CD4-positive, alpha-beta T cell treated with Interleukin-1 beta for 1 hour (primary cell): Measurements from ENCODE around the gene MEIG1.
"Not testable (repeated sequence)": the region's sequence is repeated elsewhere in the genome, so short reads cannot be mapped to it uniquely, and the experiment has no call there.

Source experiments
- DNase-seq, 2 donors: peaks; one replicate each; pipeline ENCODE4 v3.0.0-alpha.2; 2020 to 2022

Gene MEIG1, protein sequence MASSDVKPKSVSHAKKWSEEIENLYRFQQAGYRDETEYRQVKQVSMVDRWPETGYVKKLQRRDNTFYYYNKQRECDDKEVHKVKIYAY

GRCh38 chr10:14959221-14960057 is at the start of gene MEIG1:
MEIG1 (plus strand) TSS chr10:14959388; CDS start chr10:14966469, 7,081 bp downstream.
- DNase-seq, result peak; percentile 89 to 91

DNA sequence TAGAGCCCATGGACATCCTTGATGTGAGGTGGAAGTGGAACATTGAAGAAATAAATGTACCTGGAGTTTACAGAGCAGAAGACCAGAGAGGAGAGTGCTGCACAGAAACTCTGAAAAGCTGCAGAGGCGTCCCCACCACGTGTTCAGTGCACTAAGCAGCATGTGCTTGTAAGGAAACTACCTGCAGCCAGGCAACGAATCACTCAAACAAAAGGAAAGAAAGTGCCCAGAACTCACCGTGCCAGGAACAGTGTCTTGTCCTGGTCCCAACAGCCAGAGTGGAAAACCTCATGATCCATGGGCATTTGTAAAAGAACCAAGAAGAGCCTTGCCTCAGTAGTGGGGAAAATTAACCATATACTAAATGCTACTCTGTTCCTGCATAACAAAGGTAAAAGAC is 48.2 kb upstream of the MEIG1 start:
- no peak for DNase-seq

DNA sequence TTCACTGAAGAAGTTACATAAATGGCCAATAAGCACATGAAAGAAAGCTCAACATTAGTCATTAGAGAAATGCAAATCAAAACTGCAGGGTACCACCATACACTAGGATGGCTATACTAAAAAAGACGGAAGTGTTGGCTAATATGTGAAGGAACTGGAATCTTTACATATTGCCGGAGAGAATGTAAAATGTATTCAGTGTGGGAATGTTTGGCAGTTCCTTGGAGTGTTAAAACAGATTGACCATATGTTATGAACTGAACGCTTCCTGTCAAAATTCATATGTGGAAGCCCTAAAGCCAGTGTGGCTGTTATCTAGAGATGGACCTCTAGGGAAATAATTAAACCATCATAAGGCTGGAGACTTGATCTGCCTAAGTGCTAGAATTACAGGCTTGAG is 47.4 kb upstream of the MEIG1 start:
- DNase-seq, result no peak

DNA sequence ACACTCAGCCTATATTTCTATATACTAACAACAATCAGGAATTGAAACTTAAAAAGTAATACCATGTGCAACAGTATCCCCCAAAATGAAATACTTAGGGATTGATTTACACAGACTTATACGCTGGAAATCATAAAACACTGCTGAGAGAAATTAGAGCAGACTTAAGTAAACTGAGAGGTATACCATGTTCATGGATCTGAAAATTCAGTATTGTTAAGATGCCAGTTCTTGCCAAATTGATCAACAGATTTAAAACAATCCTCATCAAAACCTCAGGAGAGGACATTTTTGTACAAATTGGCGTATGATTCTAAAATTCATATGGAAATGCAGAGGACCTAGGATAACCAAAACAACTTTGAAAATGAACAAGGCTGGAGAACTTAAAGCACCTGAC is 42.6 kb upstream of the MEIG1 start:
- no peak for DNase-seq

DNA sequence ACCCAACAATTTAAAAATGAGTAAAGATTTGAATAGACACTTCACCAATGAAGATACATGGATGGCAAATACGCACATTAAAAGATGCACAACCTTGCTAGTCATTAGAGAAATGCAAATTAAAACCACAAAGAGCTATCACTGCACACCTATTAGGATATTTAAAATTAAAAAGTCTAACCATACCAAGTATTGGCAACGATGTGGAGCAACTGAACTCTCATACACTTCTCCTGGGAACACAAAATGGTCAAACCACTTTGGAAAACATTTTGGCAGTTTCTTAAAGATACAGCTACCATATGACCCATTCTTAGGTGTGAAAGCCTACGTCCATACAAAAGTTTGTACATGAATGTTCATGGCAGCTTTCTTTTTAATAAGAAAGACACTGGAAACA is 41.4 kb upstream of the MEIG1 start:
- no peak for DNase-seq

DNA sequence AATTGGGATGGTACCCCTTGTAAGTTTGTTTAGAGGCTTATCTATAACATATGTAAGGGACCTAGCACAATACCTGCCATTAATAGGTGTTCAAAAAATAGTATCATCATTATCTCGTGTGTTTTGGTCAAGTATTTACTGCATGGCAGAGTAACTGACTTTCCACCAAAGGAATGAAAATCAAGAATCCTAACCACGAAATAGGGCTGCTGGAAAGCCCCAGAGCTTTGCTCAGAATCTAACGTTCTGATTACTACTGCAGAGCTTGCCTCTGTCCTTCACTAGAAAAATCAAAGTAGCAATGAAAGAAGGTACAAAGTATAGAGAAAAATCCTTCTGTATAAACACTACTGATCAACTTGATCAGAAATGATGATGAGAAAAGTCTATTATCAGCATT is 40.2 kb upstream of the MEIG1 start:
- DNase-seq, result no peak

DNA sequence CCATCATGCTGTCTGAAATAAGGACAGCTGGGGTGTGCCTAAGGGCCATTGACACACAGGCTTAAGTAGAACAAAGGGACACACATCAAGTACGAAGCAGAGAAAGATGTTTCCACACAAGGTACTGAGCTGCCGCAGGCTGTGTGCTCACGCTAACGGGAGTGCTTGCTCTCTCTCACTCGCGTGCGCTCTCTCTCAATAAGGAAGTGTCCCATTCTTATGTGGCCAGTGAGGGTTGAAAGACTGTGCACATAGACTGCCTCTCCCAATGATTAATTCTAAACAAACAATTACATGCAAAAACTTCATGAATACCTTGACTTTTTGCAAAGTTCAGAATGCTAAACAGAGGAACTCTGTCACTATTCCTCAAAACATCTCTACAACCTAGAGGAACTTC is 35.2 kb upstream of the MEIG1 start:
- DNase-seq, result no peak

GRCh38 chr10:14925268-14925667 is 33.9 kb upstream of the MEIG1 start:
- no peak for DNase-seq

GRCh38 chr10:14926061-14926470 is 33.1 kb upstream of the MEIG1 start:
- no peak for DNase-seq

GRCh38 chr10:14926722-14927416 is 32.3 kb upstream of the MEIG1 start:
- DNase-seq, result no peak

DNA sequence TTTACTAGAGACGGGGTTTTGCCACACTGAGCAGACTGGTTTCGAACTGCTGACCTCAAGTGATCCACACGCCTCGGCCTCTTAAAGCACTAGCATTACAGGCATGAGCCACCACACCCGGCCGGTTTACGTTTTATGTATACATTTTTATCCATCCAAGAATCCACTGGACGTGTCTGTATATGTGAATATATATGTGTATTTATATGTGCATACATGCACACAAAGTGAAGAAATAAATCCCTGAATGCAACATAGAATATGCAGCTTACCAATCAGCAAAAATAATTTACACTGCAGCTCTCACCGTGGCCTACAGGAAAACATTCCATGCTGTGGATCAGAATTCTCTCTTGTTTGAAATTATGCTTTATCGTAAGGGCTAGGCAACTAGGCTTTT is 28.6 kb upstream of the MEIG1 start:
- DNase-seq, result no peak

- DNase-seq, result no peak
These were observed 22.6 kb upstream of the MEIG1 start for GRCh38 chr10:14936584-14936983.

DNA sequence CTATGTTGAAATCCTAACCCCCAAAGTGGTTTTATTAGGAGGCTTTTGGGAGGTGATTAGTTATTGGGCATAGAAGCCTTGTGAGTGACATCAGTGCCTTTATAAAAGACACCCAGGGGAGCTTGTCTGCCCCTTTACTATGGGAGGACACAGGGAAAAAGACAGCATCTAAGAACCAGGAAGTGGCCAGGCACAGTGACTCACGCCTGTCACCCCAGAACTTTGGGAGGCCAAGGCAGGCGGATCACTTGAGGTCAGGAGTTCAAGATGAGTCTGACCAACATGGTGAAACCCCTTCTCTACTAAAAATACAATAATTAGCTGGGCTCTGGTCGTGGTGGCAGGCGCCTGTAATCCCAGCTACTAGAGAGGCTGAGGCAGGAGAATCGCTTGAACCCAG is 20.2 kb upstream of the MEIG1 start:
- DNase-seq, result peak in 1 of 2 donors; percentile 58

- not testable (repeated sequence) for DNase-seq
These were observed 16.8 kb upstream of the MEIG1 start for GRCh38 chr10:14942147-14942949.

- not testable (repeated sequence) for DNase-seq
These were observed 16.2 kb upstream of the MEIG1 start for GRCh38 chr10:14942950-14943338.

DNA sequence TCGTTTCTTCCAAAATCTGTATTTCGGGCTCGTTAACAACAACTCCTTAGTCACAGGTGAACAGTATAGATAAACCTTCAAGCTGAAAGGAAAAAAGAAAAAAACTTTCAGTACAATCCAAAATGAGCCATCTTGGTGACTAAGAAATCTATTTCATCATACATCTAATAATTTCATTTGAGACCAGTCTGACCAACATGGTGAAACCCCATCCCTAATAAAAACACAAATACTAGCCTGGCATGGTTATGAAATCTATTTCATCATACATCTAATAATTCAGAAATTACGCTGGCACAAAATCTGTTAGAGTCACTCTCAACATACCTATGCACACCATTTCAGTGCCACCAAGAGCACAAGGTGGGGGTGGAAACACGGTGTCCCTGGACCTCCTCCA is 14.1 kb upstream of the MEIG1 start:
- no peak for DNase-seq

DNA sequence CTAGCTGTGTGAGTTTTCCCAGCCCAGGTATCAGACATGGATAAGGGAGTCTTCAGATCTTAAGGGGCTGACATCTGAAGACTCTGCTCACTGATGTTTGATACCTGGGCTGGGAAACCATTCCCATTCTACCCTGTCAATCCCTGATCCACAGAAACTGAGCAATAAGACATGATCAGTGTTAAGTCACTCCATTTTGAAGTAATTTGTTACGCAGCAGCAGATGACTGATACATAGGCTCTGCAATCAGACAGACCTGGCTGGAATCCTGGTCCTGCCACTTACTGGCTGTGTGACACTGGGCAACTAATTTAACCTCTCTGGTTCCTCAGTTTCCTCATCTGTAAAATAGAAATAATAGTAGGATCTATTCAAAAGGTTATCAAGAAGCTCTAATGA is 11.9 kb upstream of the MEIG1 start:
- DNase-seq, result no peak

DNA sequence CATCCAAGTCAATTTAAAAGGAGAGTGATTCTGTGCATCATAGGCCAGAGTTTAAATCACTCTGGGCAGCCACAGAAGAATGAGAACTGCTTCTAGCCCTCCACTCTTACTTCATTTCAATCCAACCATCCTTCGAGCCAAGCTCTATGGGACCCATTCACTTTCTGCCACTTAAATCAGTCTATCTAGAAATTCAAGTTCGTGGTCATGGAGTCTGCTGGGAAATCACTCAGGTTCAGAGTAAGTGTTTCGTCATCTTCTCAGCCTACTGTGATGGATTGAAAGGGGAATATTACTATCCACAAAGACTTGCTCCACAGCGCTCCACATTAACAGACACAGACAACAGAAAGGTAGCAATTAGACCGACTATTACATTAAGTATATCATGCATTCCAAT is 9.9 kb upstream of the MEIG1 start:
- no peak for DNase-seq

DNA sequence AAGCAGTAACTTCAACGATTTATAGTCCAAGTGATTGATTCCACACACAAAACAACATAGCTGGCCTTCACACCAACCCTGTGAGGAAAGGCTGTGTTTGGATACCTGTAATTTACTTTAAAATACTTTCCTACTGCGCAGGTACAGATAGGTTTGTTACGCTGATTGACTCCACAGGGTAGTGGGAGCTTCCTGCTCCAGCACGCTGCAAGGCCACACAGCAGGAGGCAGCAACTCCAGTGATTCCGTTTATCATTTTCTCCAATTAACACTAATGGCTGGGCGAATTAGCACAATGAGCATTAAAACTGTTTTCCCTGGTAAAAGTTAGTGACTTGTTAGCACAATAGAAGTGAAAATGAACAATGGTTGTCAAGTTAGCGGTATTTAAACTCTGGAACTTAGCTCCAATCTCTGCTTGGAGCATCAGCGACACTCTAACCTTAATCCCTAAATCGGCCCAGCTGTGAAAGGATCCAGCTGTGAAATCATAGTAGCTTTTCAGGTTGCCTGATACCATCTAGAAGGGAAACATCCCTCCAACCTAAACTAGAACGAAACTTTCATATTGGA is 6.3 kb upstream of the MEIG1 start:
- DNase-seq, result no peak

GRCh38 chr10:14953424-14954000 is 5.7 kb upstream of the MEIG1 start:
- DNase-seq, result peak in 1 of 2 donors; percentile 4

DNA sequence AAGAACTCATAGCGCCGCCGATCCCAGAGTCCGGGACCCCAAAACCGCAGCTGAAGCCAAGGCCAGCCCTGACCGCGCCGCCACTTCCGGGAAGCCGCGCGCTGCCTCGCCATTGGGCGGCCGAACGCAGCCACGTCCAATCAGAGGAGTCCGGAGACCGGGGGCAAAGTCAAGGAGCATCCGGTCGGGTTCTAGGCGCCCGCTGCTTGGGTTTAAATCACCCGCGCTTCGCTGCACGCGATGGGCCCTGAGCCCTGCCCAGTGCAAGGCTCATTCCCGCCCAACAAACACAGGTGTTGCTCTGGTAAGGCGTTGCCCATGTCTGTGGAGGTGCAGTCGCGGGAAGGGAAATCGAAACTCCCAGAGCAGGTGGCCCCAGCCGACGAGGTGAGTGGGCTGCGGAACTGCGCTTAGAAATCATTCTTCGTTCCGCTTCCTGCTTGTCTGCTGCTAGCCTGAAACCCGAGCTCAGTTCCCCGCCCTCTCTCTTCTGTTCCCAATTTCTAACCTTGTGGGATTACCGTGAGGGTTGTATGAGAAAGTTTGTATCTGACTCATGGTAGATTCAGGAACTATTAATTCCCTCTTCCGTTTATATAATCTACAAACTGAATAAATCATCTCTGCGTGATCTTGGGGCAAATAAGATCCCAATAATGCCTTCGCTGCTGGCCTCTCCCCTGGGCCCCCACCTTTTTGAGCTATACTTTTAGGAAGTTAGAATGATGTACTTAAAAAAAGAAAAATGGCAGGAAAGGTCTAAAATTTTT is 5.0 kb upstream of the MEIG1 start, which contains the start of gene DCLRE1C:
Gene DCLRE1C (minus strand): TSS at position 96 of the 770 bp plus-strand sequence. CDS start 86 bp downstream, at position 10.
- DNase-seq, result peak; percentile 89

DNA sequence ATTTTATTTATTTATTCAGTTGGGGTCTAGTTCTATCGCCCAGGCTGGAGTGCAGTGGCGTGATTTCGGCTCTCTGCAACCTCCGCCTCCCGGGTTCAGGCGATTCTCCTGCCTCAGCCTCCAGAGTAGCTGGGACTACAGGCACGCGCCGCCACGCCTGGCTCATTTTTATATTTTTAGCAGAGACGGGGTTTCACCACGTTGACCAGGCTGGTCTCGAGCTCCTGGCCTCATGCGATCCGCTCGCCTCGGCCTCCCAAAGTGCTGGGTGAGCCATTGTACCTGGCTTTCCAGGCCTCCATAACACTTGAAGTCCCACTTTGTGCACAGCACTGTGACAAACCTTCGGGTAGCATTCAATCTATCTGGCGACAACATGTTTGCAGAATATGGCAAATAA is 4.3 kb upstream of the MEIG1 start:
- DNase-seq, result no peak
